ENCODE measurements around the gene EFL1.

- TF ChIP-seq ZNF660 (tag by site-specific recombination; IDR thresholded peaks at IDR 0.05) (no peak), ZNF311 (tag by site-specific recombination; IDR thresholded peaks at IDR 0.05; ENCODE audit: borderline replicate concordance) (no peak), ZFP41 (tag by site-specific recombination; IDR thresholded peaks at IDR 0.05; ENCODE audit: borderline replicate concordance) (no peak), ZBTB7A (tag by site-specific recombination; IDR thresholded peaks at IDR 0.05; ENCODE audit: low read depth) (no peak), ZNF302 (tag by site-specific recombination; IDR thresholded peaks at IDR 0.05; ENCODE audit: low read depth) (no peak), SETDB1 (IDR thresholded peaks at IDR 0.05; ENCODE audit: insufficient read length, low read length) (no peak), ZNF830 (tag by site-specific recombination; IDR thresholded peaks at IDR 0.05; ENCODE audit: low read depth) (no peak), SP2 (tag by site-specific recombination; IDR thresholded peaks at IDR 0.05) (no peak), ZNF292 (tag by site-specific recombination; IDR thresholded peaks at IDR 0.05; ENCODE audit: borderline replicate concordance, low read depth) (no peak), ZBTB11 (tag by site-specific recombination; conservative IDR thresholded peaks at IDR 0.05; ENCODE audit: low read depth) (no peak), ZNF549 (tag by site-specific recombination; IDR thresholded peaks at IDR 0.05) (no peak), ZNF133 (tag by site-specific recombination; IDR thresholded peaks at IDR 0.05) (no peak)
- TF ChIP-seq, protein P1, sequence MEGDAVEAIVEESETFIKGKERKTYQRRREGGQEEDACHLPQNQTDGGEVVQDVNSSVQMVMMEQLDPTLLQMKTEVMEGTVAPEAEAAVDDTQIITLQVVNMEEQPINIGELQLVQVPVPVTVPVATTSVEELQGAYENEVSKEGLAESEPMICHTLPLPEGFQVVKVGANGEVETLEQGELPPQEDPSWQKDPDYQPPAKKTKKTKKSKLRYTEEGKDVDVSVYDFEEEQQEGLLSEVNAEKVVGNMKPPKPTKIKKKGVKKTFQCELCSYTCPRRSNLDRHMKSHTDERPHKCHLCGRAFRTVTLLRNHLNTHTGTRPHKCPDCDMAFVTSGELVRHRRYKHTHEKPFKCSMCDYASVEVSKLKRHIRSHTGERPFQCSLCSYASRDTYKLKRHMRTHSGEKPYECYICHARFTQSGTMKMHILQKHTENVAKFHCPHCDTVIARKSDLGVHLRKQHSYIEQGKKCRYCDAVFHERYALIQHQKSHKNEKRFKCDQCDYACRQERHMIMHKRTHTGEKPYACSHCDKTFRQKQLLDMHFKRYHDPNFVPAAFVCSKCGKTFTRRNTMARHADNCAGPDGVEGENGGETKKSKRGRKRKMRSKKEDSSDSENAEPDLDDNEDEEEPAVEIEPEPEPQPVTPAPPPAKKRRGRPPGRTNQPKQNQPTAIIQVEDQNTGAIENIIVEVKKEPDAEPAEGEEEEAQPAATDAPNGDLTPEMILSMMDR (tag by site-specific recombination; IDR thresholded peaks at IDR 0.05): no peak
These were observed 31.6 kb upstream of the EFL1 start for GRCh38 chr15:82294061-82294690.
